Memory B cell (primary cell): ENCODE measurements around the gene GDPGP1.

Experiments used
- ATAC-seq: fragments of 150-1000 bp; cut with Tn5 transposase; 2 replicates; pipeline ENCODE4 v1.10.0; 2021; ENCODE audit warnings: low read depth, mild to moderate bottlenecking, moderate library complexity
- DNase-seq, 2 donors: peaks; one replicate each; pipeline ENCODE4 v3.0.0; 2022; ENCODE audit warnings: low spot score in 2 of 2
- H3K27ac Mint-ChIP-seq: one replicate; pipeline ENCODE4 v1.8.0; 2022; ENCODE audit warnings: mild to moderate bottlenecking, moderate library complexity, mixed read lengths
- H3K27me3 Mint-ChIP-seq: one replicate; pipeline ENCODE4 v1.8.0; 2022; ENCODE audit warnings: mixed read lengths
- H3K36me3 Mint-ChIP-seq: one replicate; pipeline ENCODE4 v1.8.0; 2022; ENCODE audit warnings: mild to moderate bottlenecking, mixed read lengths
- H3K4me1 Mint-ChIP-seq: one replicate; pipeline ENCODE4 v1.8.0; 2022; ENCODE audit warnings: mixed read lengths
- H3K4me3 Mint-ChIP-seq: one replicate; pipeline ENCODE4 v1.8.0; 2022; ENCODE audit warnings: mild to moderate bottlenecking, moderate library complexity, mixed read lengths
- H3K9me3 Mint-ChIP-seq: one replicate; pipeline ENCODE4 v1.8.0; 2022; ENCODE audit warnings: mixed read lengths

Gene GDPGP1

GRCh38 chr15:90225504-90226234 lies 8.3 kb upstream of the GDPGP1 start:
- no peak for ATAC-seq
- Mint-ChIP-seq H3K36me3 (peaks cover 26% of the 10 kb centered on the region), H3K27ac (no peak overlapping the region), H3K4me1 (peaks cover 16% of the 10 kb centered on the region), H3K9me3 (no peaks in the 10 kb centered on the region), H3K4me3 (no peak overlapping the region), H3K27me3 (no peaks in the 10 kb centered on the region)
- no peak for DNase-seq

GRCh38 chr15:90227336-90227735 lies 6.7 kb upstream of the GDPGP1 start:
- no peak for ATAC-seq
- H3K27me3 Mint-ChIP-seq, result no peaks in the 10 kb centered on the region
- no peaks in the 10 kb centered on the region for H3K9me3 Mint-ChIP-seq
- peaks cover 26% of the 10 kb centered on the region for H3K4me1 Mint-ChIP-seq
- no peak overlapping the region for H3K27ac Mint-ChIP-seq
- H3K4me3 Mint-ChIP-seq, result no peak overlapping the region
- peaks cover 22% of the 10 kb centered on the region for H3K36me3 Mint-ChIP-seq
- no peak for DNase-seq

- Mint-ChIP-seq H3K4me1 (peaks cover 31% of the 10 kb centered on the region), H3K27me3 (no peaks in the 10 kb centered on the region), H3K9me3 (no peaks in the 10 kb centered on the region), H3K27ac (peak overlapping the region; percentile 20), H3K36me3 (peaks cover 22% of the 10 kb centered on the region), H3K4me3 (no peak overlapping the region)
- ATAC-seq, result no peak
- no peak for DNase-seq
These were observed 5.9 kb upstream of the GDPGP1 start for GRCh38 chr15:90227816-90228772.

- Mint-ChIP-seq H3K27ac (peak overlapping the region; percentile 95), H3K4me3 (no peak overlapping the region), H3K27me3 (no peaks in the 10 kb centered on the region), H3K36me3 (peaks cover 18% of the 10 kb centered on the region), H3K4me1 (peaks cover 31% of the 10 kb centered on the region), H3K9me3 (no peaks in the 10 kb centered on the region)
- ATAC-seq, result no peak
- no peak for DNase-seq
These were observed 5.0 kb upstream of the GDPGP1 start for GRCh38 chr15:90228960-90229359.

- DNase-seq (no peak), ATAC-seq (no peak)
- Mint-ChIP-seq H3K27ac (peak overlapping the region; percentile 95), H3K36me3 (peaks cover 11% of the 10 kb centered on the region), H3K27me3 (no peaks in the 10 kb centered on the region), H3K4me1 (peaks cover 37% of the 10 kb centered on the region), H3K4me3 (no peak overlapping the region), H3K9me3 (no peaks in the 10 kb centered on the region)
These were observed 3.9 kb upstream of the GDPGP1 start for GRCh38 chr15:90230071-90230494.

GRCh38 chr15:90230610-90231009 lies 3.4 kb upstream of the GDPGP1 start:
- DNase-seq (no peak), ATAC-seq (no peak)
- Mint-ChIP-seq H3K4me1 (peaks cover 38% of the 10 kb centered on the region), H3K27me3 (no peaks in the 10 kb centered on the region), H3K9me3 (no peaks in the 10 kb centered on the region), H3K27ac (peak overlapping the region; percentile 95), H3K4me3 (peak overlapping the region; percentile 89), H3K36me3 (peaks cover 11% of the 10 kb centered on the region)

- no peaks in the 10 kb centered on the region for H3K27me3 Mint-ChIP-seq
- peak overlapping the region; percentile 95 for H3K27ac Mint-ChIP-seq
- ATAC-seq (peak; percentile 63), DNase-seq (peak; percentile 65 to 69)
- no peaks in the 10 kb centered on the region for H3K9me3 Mint-ChIP-seq
- peak overlapping the region; percentile 89 for H3K4me3 Mint-ChIP-seq
- H3K4me1 Mint-ChIP-seq, result peaks cover 38% of the 10 kb centered on the region
- peaks cover 6% of the 10 kb centered on the region for H3K36me3 Mint-ChIP-seq
These were observed 2.7 kb upstream of the GDPGP1 start for GRCh38 chr15:90231028-90232017.

GRCh38 chr15:90232196-90232595 lies 1.8 kb upstream of the GDPGP1 start:
- no peaks in the 10 kb centered on the region for H3K27me3 Mint-ChIP-seq
- H3K4me1 Mint-ChIP-seq, result peaks cover 38% of the 10 kb centered on the region
- DNase-seq (no peak), ATAC-seq (no peak)
- peaks cover 10% of the 10 kb centered on the region for H3K36me3 Mint-ChIP-seq
- no peaks in the 10 kb centered on the region for H3K9me3 Mint-ChIP-seq
- H3K27ac Mint-ChIP-seq, result peak overlapping the region; percentile 95
- H3K4me3 Mint-ChIP-seq, result peak overlapping the region; percentile 89

GRCh38 chr15:90232941-90233386 lies 1.0 kb upstream of the GDPGP1 start:
- H3K27me3 Mint-ChIP-seq, result no peaks in the 10 kb centered on the region
- H3K4me3 Mint-ChIP-seq, result peak overlapping the region; percentile 89
- peaks cover 10% of the 10 kb centered on the region for H3K36me3 Mint-ChIP-seq
- H3K9me3 Mint-ChIP-seq, result no peaks in the 10 kb centered on the region
- no peak for ATAC-seq
- peaks cover 38% of the 10 kb centered on the region for H3K4me1 Mint-ChIP-seq
- DNase-seq, result no peak
- peak overlapping the region; percentile 95 for H3K27ac Mint-ChIP-seq

- Mint-ChIP-seq H3K4me1 (peaks cover 38% of the 10 kb centered on the region), H3K27me3 (no peaks in the 10 kb centered on the region), H3K9me3 (no peaks in the 10 kb centered on the region), H3K27ac (peak within 1 kb of the TSS; percentile 95), H3K36me3 (peaks cover 13% of the 10 kb centered on the region), H3K4me3 (peak within 1 kb of the TSS; percentile 89)
- peak; percentile 73 for ATAC-seq
- peak; percentile 91 to 94 for DNase-seq
These were observed 468 bp upstream of the GDPGP1 start, which contains the start of gene CIB1 for GRCh38 chr15:90233387-90234095. CIB1 (minus strand) TSS chr15:90233941; CDS start chr15:90233885, 56 bp downstream.

GRCh38 chr15:90239371-90239770 lies 5.4 kb downstream of the GDPGP1 start:
- peaks cover 13% of the 10 kb centered on the region for H3K36me3 Mint-ChIP-seq
- ATAC-seq (no peak), DNase-seq (no peak)
- H3K27me3 Mint-ChIP-seq, result no peaks in the 10 kb centered on the region
- H3K9me3 Mint-ChIP-seq, result no peaks in the 10 kb centered on the region
- no peak overlapping the region for H3K4me3 Mint-ChIP-seq
- peaks cover 9% of the 10 kb centered on the region for H3K4me1 Mint-ChIP-seq
- no peak overlapping the region for H3K27ac Mint-ChIP-seq

GRCh38 chr15:90240856-90241255 lies 6.8 kb downstream of the GDPGP1 start:
- H3K27me3 Mint-ChIP-seq, result no peaks in the 10 kb centered on the region
- no peak for DNase-seq
- H3K9me3 Mint-ChIP-seq, result no peaks in the 10 kb centered on the region
- H3K4me3 Mint-ChIP-seq, result no peak overlapping the region
- H3K36me3 Mint-ChIP-seq, result peaks cover 13% of the 10 kb centered on the region
- no peak for ATAC-seq
- peaks cover 2% of the 10 kb centered on the region for H3K4me1 Mint-ChIP-seq
- no peak overlapping the region for H3K27ac Mint-ChIP-seq
